Measurements from ENCODE around the gene ZNF100. TPM values are rescaled to one million over a fixed set of nuclear protein-coding genes. Genes with fewer than 3 reads are reported as not detected.
"Not testable (repeated sequence)": the region's sequence is repeated elsewhere in the genome, so short reads cannot be mapped to it uniquely, and the experiment has no call there.

The ZNF100 gene
- total and polyA plus RNA-seq, 2 experiments from 2014 or later = 2.3 to 9.7 TPM

DNA sequence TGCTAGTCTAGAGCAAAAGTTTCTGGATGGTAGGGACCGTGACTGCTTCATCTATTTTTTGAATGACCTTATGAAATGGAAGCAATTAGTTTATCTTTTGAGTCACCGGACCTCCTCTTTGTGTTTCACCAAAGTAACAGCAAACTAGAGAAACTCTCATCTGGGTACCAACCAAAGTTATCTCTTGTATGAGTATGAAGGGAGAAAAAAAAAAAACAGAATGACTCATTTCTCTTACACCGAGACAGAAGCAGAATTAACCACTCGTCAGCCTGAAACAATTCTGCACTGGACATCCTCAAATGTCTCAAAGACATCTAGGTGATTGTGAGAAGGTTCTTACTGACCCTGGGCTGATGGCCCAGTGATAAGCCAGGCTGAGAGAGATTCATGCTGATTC, 18.3 kb downstream of the ZNF100 start:
- whole genome bisulfite sequencing (ENCODE audit: low lambda C conversion rate, missing lambda C conversion rate) = 61% methylated on average over 4 of the region's 4 CpGs
- no peaks in the 10 kb centered on the region for H3K9me3 ChIP-seq (ENCODE audit: low read depth)
- no peak overlapping the region for H3K27ac ChIP-seq
- no peak for DNase-seq (ENCODE audit: low spot score)
- H3K4me2 ChIP-seq = no peak overlapping the region
- H3K27me3 ChIP-seq = no peaks in the 10 kb centered on the region
- no peak overlapping the region for H3K4me3 ChIP-seq
- TF ChIP-seq EZH2 (IDR thresholded peaks at IDR 0.05; ENCODE audit: borderline replicate concordance) = no peak
- TF ChIP-seq EZH2phosphoT487 (IDR thresholded peaks at IDR 0.05; ENCODE audit: low read depth, severe bottlenecking, unreplicated experiment) = no peak
- TF ChIP-seq, protein P1, sequence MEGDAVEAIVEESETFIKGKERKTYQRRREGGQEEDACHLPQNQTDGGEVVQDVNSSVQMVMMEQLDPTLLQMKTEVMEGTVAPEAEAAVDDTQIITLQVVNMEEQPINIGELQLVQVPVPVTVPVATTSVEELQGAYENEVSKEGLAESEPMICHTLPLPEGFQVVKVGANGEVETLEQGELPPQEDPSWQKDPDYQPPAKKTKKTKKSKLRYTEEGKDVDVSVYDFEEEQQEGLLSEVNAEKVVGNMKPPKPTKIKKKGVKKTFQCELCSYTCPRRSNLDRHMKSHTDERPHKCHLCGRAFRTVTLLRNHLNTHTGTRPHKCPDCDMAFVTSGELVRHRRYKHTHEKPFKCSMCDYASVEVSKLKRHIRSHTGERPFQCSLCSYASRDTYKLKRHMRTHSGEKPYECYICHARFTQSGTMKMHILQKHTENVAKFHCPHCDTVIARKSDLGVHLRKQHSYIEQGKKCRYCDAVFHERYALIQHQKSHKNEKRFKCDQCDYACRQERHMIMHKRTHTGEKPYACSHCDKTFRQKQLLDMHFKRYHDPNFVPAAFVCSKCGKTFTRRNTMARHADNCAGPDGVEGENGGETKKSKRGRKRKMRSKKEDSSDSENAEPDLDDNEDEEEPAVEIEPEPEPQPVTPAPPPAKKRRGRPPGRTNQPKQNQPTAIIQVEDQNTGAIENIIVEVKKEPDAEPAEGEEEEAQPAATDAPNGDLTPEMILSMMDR (IDR thresholded peaks at IDR 0.05; ENCODE audit: poor library complexity) = no peak
- no peaks in the 10 kb centered on the region for H3K9me2 ChIP-seq (replicated peaks; ENCODE audit: insufficient read depth)
- H3K4me1 ChIP-seq (ENCODE audit: insufficient read depth) = no peaks in the 10 kb centered on the region
- H3K36me3 ChIP-seq (replicated peaks; ENCODE audit: insufficient read depth, low read depth) = no peaks in the 10 kb centered on the region
- no peak overlapping the region for H2AFZ ChIP-seq
- peaks cover 36% of the 10 kb centered on the region for H3K79me2 ChIP-seq
- H4K20me1 ChIP-seq (ENCODE audit: insufficient read depth, poor library complexity, severe bottlenecking) = no peaks in the 10 kb centered on the region

GRCh38 chr19:21748088-21748487, 19.3 kb downstream of the ZNF100 start:
- 94% methylated on average over 1 of the region's 1 CpG for WGBS (ENCODE audit: low lambda C conversion rate, missing lambda C conversion rate)
- Histone ChIP-seq H3K4me3 (no peak overlapping the region), H4K20me1 (ENCODE audit: insufficient read depth, poor library complexity, severe bottlenecking) (no peaks in the 10 kb centered on the region), H3K4me1 (ENCODE audit: insufficient read depth) (no peaks in the 10 kb centered on the region), H3K79me2 (peaks cover 35% of the 10 kb centered on the region), H3K9me2 (replicated peaks; ENCODE audit: insufficient read depth) (no peaks in the 10 kb centered on the region), H3K36me3 (replicated peaks; ENCODE audit: insufficient read depth, low read depth) (no peaks in the 10 kb centered on the region), H3K27me3 (no peaks in the 10 kb centered on the region), H3K27ac (no peak overlapping the region), H3K9me3 (ENCODE audit: low read depth) (no peaks in the 10 kb centered on the region), H2AFZ (no peak overlapping the region), H3K4me2 (no peak overlapping the region)
- TF ChIP-seq EZH2 (IDR thresholded peaks at IDR 0.05; ENCODE audit: borderline replicate concordance) = no peak
- TF ChIP-seq, protein P1 (IDR thresholded peaks at IDR 0.05; ENCODE audit: poor library complexity) = no peak
- DNase-seq (ENCODE audit: low spot score) = no peak

DNA sequence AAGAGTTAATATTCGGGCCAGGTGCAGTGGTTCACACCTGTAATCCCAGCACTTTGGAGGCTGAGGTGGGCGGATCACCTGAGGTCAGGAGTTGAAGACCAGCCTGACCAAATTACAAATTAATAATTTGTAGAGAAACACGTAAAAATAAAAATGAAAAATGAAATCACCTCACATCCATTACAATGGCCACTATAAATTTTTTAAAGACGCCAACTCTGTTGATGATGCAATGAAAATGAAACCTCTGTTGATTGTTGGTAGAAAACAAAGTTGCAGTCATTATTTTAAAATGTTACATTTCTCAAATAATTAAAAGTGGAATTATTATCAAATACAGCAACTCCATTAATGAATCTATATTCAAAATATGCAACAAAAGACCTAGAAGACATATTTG, 26.8 kb downstream of the ZNF100 start:
- no peak overlapping the region for H3K4me3 ChIP-seq
- no peaks in the 10 kb centered on the region for H4K20me1 ChIP-seq (ENCODE audit: insufficient read depth, poor library complexity, severe bottlenecking)
- no peaks in the 10 kb centered on the region for H3K4me1 ChIP-seq (ENCODE audit: insufficient read depth)
- no peak overlapping the region for H2AFZ ChIP-seq
- no peaks in the 10 kb centered on the region for H3K27me3 ChIP-seq
- no peak overlapping the region for H3K27ac ChIP-seq
- H3K9me3 ChIP-seq (ENCODE audit: low read depth) = peaks cover 8% of the 10 kb centered on the region
- no peak overlapping the region for H3K4me2 ChIP-seq
- H3K36me3 ChIP-seq (replicated peaks; ENCODE audit: insufficient read depth, low read depth) = no peaks in the 10 kb centered on the region
- no peaks in the 10 kb centered on the region for H3K9me2 ChIP-seq (replicated peaks; ENCODE audit: insufficient read depth)
- WGBS (ENCODE audit: low lambda C conversion rate, missing lambda C conversion rate) = over 99% methylated on average over 4 of the region's 4 CpGs
- no peak for DNase-seq (ENCODE audit: low spot score)
- TF ChIP-seq EZH2 (IDR thresholded peaks at IDR 0.05; ENCODE audit: borderline replicate concordance) = no peak
- TF ChIP-seq EZH2phosphoT487 (IDR thresholded peaks at IDR 0.05; ENCODE audit: low read depth, severe bottlenecking, unreplicated experiment) = no peak
- TF ChIP-seq, protein P1 (IDR thresholded peaks at IDR 0.05; ENCODE audit: poor library complexity) = no peak
- H3K79me2 ChIP-seq = no peaks in the 10 kb centered on the region

- not testable (repeated sequence) for H3K4me1 ChIP-seq (ENCODE audit: insufficient read depth); H3K9me2 ChIP-seq (replicated peaks; ENCODE audit: insufficient read depth); H3K4me3 ChIP-seq; H3K4me2 ChIP-seq; H2AFZ ChIP-seq; H3K27ac ChIP-seq; H3K27me3 ChIP-seq; DNase-seq (ENCODE audit: low spot score); H4K20me1 ChIP-seq (ENCODE audit: insufficient read depth, poor library complexity, severe bottlenecking); H3K79me2 ChIP-seq
- H3K36me3 ChIP-seq (replicated peaks; ENCODE audit: insufficient read depth, low read depth) = peaks cover 16% of the 10 kb centered on the region
- WGBS (ENCODE audit: low lambda C conversion rate, missing lambda C conversion rate) = 98% methylated on average over 5 of the region's 5 CpGs
- peaks cover 59% of the 10 kb centered on the region for H3K9me3 ChIP-seq (ENCODE audit: low read depth)
Measured at GRCh38 chr19:21726942-21727747, 40.2 kb downstream of the ZNF100 start.
